H1 (cell line): Measurements from ENCODE around the gene NKAIN2. TPM values are rescaled to one million over a fixed set of nuclear protein-coding genes. Genes with fewer than 3 reads are reported as not detected.

Source experiments
- CTCF ChIA-PET: fragments of 300-600 bp; sonication (Branson Sonifier 250); formaldehyde crosslinking; loops from one replicate; lab custom pipeline; 2021; ENCODE audit not compliant: partially characterized antibody; lab: Charles Lee
- POLR2A ChIA-PET: fragments of 300-600 bp; sonication (Branson Sonifier 250); formaldehyde crosslinking; loops from one replicate; lab custom pipeline; 2021; ENCODE audit warnings: inconsistent platforms; ENCODE audit not compliant: partially characterized antibody; lab: Charles Lee
- DNase-seq, 2 experiments: peaks; one replicate each; pipeline versions ENCODE4 v3.0.0 to v3.0.0-alpha.2; 2010 to 2022; ENCODE audit warnings: low spot score in 2 of 2, low read depth in 1 of 2, mixed read lengths in 1 of 2
- FAIRE-seq: peaks from 2 replicates; lab custom pipeline; 2011; peaks lifted over from hg19 to GRCh38; lab: Jason Lieb, UNC
- H2AFZ ChIP-seq: 2 replicates; pipeline ENCODE4 v1.8.1; 2012; ENCODE audit warnings: low read length, inconsistent platforms
- H2AK5ac ChIP-seq: 2 replicates; pipeline ENCODE4 v1.6.1; 2013; ENCODE audit warnings: low read depth, low read length
- H2BK120ac ChIP-seq: replicated peaks from 2 replicates; pipeline ENCODE3; 2013; ENCODE audit warnings: low read depth, low read length, inconsistent platforms
- H2BK12ac ChIP-seq: 2 replicates; pipeline ENCODE4 v1.6.1; 2013; ENCODE audit warnings: low read depth, low read length
- H2BK15ac ChIP-seq: 2 replicates; pipeline ENCODE4 v1.6.1; 2013; ENCODE audit warnings: low read length
- H2BK20ac ChIP-seq: 2 replicates; pipeline ENCODE4 v1.6.1; 2013; ENCODE audit warnings: low read length
- H2BK5ac ChIP-seq: 2 replicates; pipeline ENCODE4 v1.6.1; 2013; ENCODE audit warnings: low read depth, low read length
- H3K14ac ChIP-seq: 2 replicates; pipeline ENCODE4 v1.6.1; 2013; ENCODE audit warnings: inconsistent platforms; ENCODE audit not compliant: insufficient read length
- H3K18ac ChIP-seq: 2 replicates; pipeline ENCODE4 v1.6.1; 2013; ENCODE audit warnings: low read length; ENCODE audit errors: extremely low read depth
- H3K23ac ChIP-seq: 2 replicates; pipeline ENCODE4 v1.6.1; 2013; ENCODE audit warnings: inconsistent platforms; ENCODE audit not compliant: insufficient read length
- H3K23me2 ChIP-seq: 2 replicates; pipeline ENCODE4 v1.6.1; 2013; ENCODE audit warnings: low read depth, low read length
- H3K27ac ChIP-seq: 2 replicates; pipeline ENCODE4 v1.6.1; 2011; ENCODE audit warnings: low read depth, low read length, inconsistent platforms
- H3K27me3 ChIP-seq, 4 experiments: replicated peaks in 1 of 4; 1 replicate in 1 of 4; 2 replicates in 3 of 4; pipeline versions ENCODE4 v1.6.1 to v1.8.1; 2011 to 2013; ENCODE audit warnings: low read length in 3 of 4, mild to moderate bottlenecking in 3 of 4, inconsistent platforms in 2 of 4, mixed read lengths in 2 of 4, moderate library complexity in 1 of 4; ENCODE audit not compliant: control insufficient read depth in 3 of 4, insufficient read depth in 3 of 4; ENCODE audit errors: extremely low read depth in 1 of 4
- H3K36me3 ChIP-seq, 4 experiments: 2 replicates each; pipeline versions ENCODE4 v1.6.1 to v1.8.1; 2011 to 2013; ENCODE audit warnings: mild to moderate bottlenecking in 4 of 4, low read length in 3 of 4, moderate library complexity in 2 of 4, control low read depth in 1 of 4, inconsistent platforms in 1 of 4; ENCODE audit not compliant: insufficient read depth in 4 of 4, control insufficient read depth in 2 of 4
- H3K4ac ChIP-seq: replicated peaks from 2 replicates; pipeline ENCODE3; 2013; ENCODE audit warnings: low read length, low read depth, mixed read lengths, inconsistent platforms; ENCODE audit not compliant: insufficient read length
- H3K4me1 ChIP-seq, 4 experiments: replicated peaks in 1 of 4; 1 replicate in 1 of 4; 2 replicates in 3 of 4; pipeline versions ENCODE4 v1.6.1 to v1.8.1; 2011 to 2013; ENCODE audit warnings: low read length in 3 of 4, inconsistent platforms in 2 of 4, mixed read lengths in 1 of 4; ENCODE audit not compliant: insufficient read depth in 4 of 4, control insufficient read depth in 3 of 4
- H3K4me2 ChIP-seq, 2 experiments: 2 replicates each; pipeline versions ENCODE4 v1.6.1 to v1.8.1; 2011 to 2013; ENCODE audit warnings: low read depth in 2 of 2, low read length in 2 of 2, control low read depth in 1 of 2, inconsistent platforms in 1 of 2, mild to moderate bottlenecking in 1 of 2; ENCODE audit not compliant: insufficient read depth in 1 of 2
- H3K4me3 ChIP-seq, 4 experiments: fragments of 200-600, 300-600 bp in 1 of 4; sonication (generic), shearing (Covaris generic), sonication (Bioruptor Twin) in 1 of 4; 2 replicates each; pipeline versions ENCODE4 v1.5.1 to v1.8.1; 2011 to 2016; ENCODE audit warnings: low read length in 4 of 4, low read depth in 3 of 4, control low read depth in 2 of 4, inconsistent platforms in 2 of 4, mild to moderate bottlenecking in 2 of 4, mixed read lengths in 1 of 4, moderate library complexity in 1 of 4; ENCODE audit not compliant: insufficient read depth in 2 of 4; ENCODE audit errors: extremely low read depth in 1 of 4
- H3K56ac ChIP-seq: replicated peaks from 2 replicates; pipeline ENCODE3; 2013; ENCODE audit warnings: low read depth, mild to moderate bottlenecking, mixed read lengths, low read length, inconsistent platforms; ENCODE audit not compliant: insufficient read length
- H3K79me1 ChIP-seq: 2 replicates; pipeline ENCODE4 v1.6.1; 2013; ENCODE audit warnings: low read depth, low read length, control low read depth
- H3K79me2 ChIP-seq, 2 experiments: 2 replicates each; pipeline versions ENCODE4 v1.6.1 to v1.8.1; 2012 to 2013; ENCODE audit warnings: low read length in 2 of 2, mild to moderate bottlenecking in 2 of 2, inconsistent platforms in 1 of 2; ENCODE audit not compliant: insufficient read depth in 2 of 2, control insufficient read depth in 1 of 2
- H3K9ac ChIP-seq, 4 experiments: replicated peaks in 1 of 4; 1 replicate in 1 of 4; 2 replicates in 3 of 4; pipeline versions ENCODE4 v1.6.1 to v1.8.1; 2011 to 2013; ENCODE audit warnings: low read depth in 3 of 4, low read length in 3 of 4, control low read depth in 2 of 4, mild to moderate bottlenecking in 2 of 4, moderate library complexity in 2 of 4, inconsistent platforms in 1 of 4; ENCODE audit errors: extremely low read depth in 1 of 4
- H3K9me3 ChIP-seq, 2 experiments: 2 replicates each; pipeline versions ENCODE4 v1.6.1 to v1.8.1; 2012 to 2013; ENCODE audit warnings: mild to moderate bottlenecking in 2 of 2, moderate library complexity in 2 of 2, control low read depth in 1 of 2, inconsistent platforms in 1 of 2, low read depth in 1 of 2, low read length in 1 of 2, mixed read lengths in 1 of 2; ENCODE audit not compliant: insufficient read depth in 2 of 2
- H4K20me1 ChIP-seq, 2 experiments: replicated peaks in 1 of 2; 2 replicates each; pipeline versions ENCODE3 to v1.8.1; 2011 to 2013; ENCODE audit warnings: inconsistent platforms in 2 of 2, low read length in 2 of 2, mild to moderate bottlenecking in 1 of 2; ENCODE audit not compliant: insufficient read depth in 2 of 2, control insufficient read depth in 1 of 2
- H4K5ac ChIP-seq: 2 replicates; pipeline ENCODE4 v1.6.1; 2013; ENCODE audit warnings: low read length, low read depth, mixed read lengths, inconsistent platforms; ENCODE audit not compliant: insufficient read length
- H4K8ac ChIP-seq: 2 replicates; pipeline ENCODE4 v1.8.0; 2013; ENCODE audit warnings: mild to moderate bottlenecking, moderate library complexity, low read length, inconsistent platforms; ENCODE audit not compliant: insufficient read depth; ENCODE audit errors: extremely low read depth
- H4K91ac ChIP-seq: replicated peaks from 2 replicates; pipeline ENCODE3; 2013; ENCODE audit warnings: low read length, mixed read lengths, inconsistent platforms; ENCODE audit not compliant: insufficient read length
- BCL11A ChIP-seq, 2 experiments: IDR thresholded peaks; one replicate each; pipeline ENCODE4 v1.6.1; 2011; ENCODE audit warnings: low read depth in 2 of 2, low read length in 2 of 2, mild to moderate bottlenecking in 2 of 2
- CBX8 ChIP-seq: fragments of 300-800, 300-1000 bp; sonication (generic); IDR thresholded peaks from 2 replicates; pipeline ENCODE4 v1.7.1; 2016; ENCODE audit warnings: low read depth, low read length, borderline replicate concordance
- CEBPB ChIP-seq: IDR thresholded peaks from 2 replicates; pipeline ENCODE4 v1.6.1; 2012; ENCODE audit warnings: low read depth, low read length
- EZH2 ChIP-seq: fragments of 200-600 bp; sonication (generic); IDR thresholded peaks from 2 replicates; pipeline ENCODE4 v1.7.1; 2012; ENCODE audit warnings: low read depth, mild to moderate bottlenecking, moderate library complexity, low read length, inconsistent platforms; ENCODE audit not compliant: severe bottlenecking
- KDM5A ChIP-seq: fragments of 200-600 bp; IDR thresholded peaks from 2 replicates; pipeline ENCODE4 v1.7.1; 2012; ENCODE audit warnings: mild to moderate bottlenecking, low read length, inconsistent platforms, mixed read lengths
- PHF8 ChIP-seq: fragments of 200-600 bp; sonication (generic); conservative IDR thresholded peaks from 2 replicates; pipeline ENCODE4 v1.7.1; 2012; ENCODE audit warnings: low read depth, mild to moderate bottlenecking, inconsistent platforms, low read length, moderate library complexity
- POU5F1 ChIP-seq: IDR thresholded peaks from 2 replicates; pipeline ENCODE4 v1.6.1; 2011; ENCODE audit warnings: low read depth, mild to moderate bottlenecking, low read length, moderate library complexity
- RFX5 ChIP-seq: IDR thresholded peaks from 2 replicates; pipeline ENCODE4 v1.6.1; 2011; ENCODE audit warnings: low read depth, low read length, improper control_type of control experiment, borderline replicate concordance
- RXRA ChIP-seq: IDR thresholded peaks from 2 replicates; pipeline ENCODE4 v1.6.1; 2011; ENCODE audit warnings: low read depth, mild to moderate bottlenecking, low read length, moderate library complexity; ENCODE audit not compliant: insufficient read depth
- SAP30 ChIP-seq: fragments of 300-600 bp; sonication (generic); IDR thresholded peaks from 2 replicates; pipeline ENCODE4 v1.7.1; 2012; ENCODE audit warnings: low read length, moderate library complexity, mild to moderate bottlenecking, inconsistent platforms; ENCODE audit not compliant: insufficient read depth, insufficient replicate concordance
- TAF7 ChIP-seq: optimal IDR thresholded peaks from 2 replicates; pipeline ENCODE3; 2011; ENCODE audit warnings: low read depth, mild to moderate bottlenecking, inconsistent platforms, low read length, moderate library complexity, borderline replicate concordance
- WGBS, 2 experiments: shearing (Covaris generic) in 1 of 2; methylation state at CpG; one replicate each; pipeline versions ENCODE4 v1.1.6 to v1.1.7; 2013 to 2015; ENCODE audit warnings: low lambda C conversion rate in 2 of 2, mixed read lengths in 2 of 2, inconsistent platforms in 1 of 2, low coverage in 1 of 2, missing lambda C conversion rate in 1 of 2; ENCODE audit not compliant: insufficient replicate concordance in 2 of 2, insufficient coverage in 1 of 2, insufficient read length in 1 of 2; ENCODE audit errors: extremely low coverage in 1 of 2, missing lambda C conversion rate in 1 of 2; 5-methylcytosine and 5-hydroxymethylcytosine counted together
- polyA plus RNA-seq, 7 experiments: library from polyadenylated mRNA; depleted of rRNA in 3 of 7; stranded (reverse) in 5 of 7; unstranded in 2 of 7; fragments of >200 nt in 5 of 7; fragments of 200-250 nt in 2 of 7; gene quantifications; 1 replicate in 5 of 7; 2 replicates in 1 of 7; 4 replicates in 1 of 7; pipeline versions ENCODE4 v1.2.1 to v1.2.3, GENCODE V29; 2011 to 2013; ENCODE audit warnings: missing spikeins in 2 of 7, mixed read lengths in 2 of 7
- total RNA-seq: library from RNA; stranded (reverse); fragmentation: NEBNext Ultra II Directional; extraction: Animal tissue kit (Norgen Biotek cat#: 25700); gene quantifications from 2 replicates; pipeline ENCODE4 v1.2.1, GENCODE V29; 2021

The NKAIN2 gene
- total and polyA plus RNA-seq, 2 of the 8 experiments (the other 6 are each of a cell fraction or from before 2014, with no cell fraction given), result 0.20 to 0.34 TPM

DNA sequence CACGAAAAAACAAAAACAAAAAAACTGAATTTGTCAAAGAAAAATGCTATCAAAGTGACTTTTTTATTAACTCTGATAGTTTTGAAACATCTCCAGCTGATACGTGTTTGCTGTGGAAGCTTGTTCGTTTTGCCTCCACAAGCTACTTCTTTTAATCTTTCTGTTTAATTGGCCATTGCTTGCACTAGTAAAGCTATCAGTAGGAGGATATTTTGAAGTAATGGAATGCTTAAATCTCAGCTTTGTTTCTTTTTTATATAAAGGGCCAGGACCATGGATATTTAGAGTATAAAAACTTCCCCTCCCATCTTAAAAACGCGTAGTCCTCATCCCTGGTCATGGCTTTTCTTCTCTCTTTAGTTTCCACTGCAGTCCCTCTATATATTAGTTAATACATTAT is 344.0 kb downstream of the NKAIN2 start:
- no peak overlapping the region for H3K23ac ChIP-seq
- no peak overlapping the region for H2BK5ac ChIP-seq
- H3K79me2 ChIP-seq, result no peaks in the 10 kb centered on the region
- no peak overlapping the region for H2AK5ac ChIP-seq
- H2BK12ac ChIP-seq, result no peak overlapping the region
- CTCF ChIA-PET, result interaction anchor here (0.6 kb wide), 2 partner anchors 8 to 33 kb away, joined by 3 to 4 read pairs; no protein-coding TSS in a partner anchor
- H3K9me3 ChIP-seq, result no peaks in the 10 kb centered on the region
- no peaks in the 10 kb centered on the region for H3K27me3 ChIP-seq
- peaks cover 0 to 4% (median 0%) of the 10 kb centered on the region in 4 experiments; a peak in 1 of 7 replicates for H3K4me1 ChIP-seq
- no peak overlapping the region for H4K8ac ChIP-seq
- H2BK120ac ChIP-seq, result no peak overlapping the region
- H3K79me1 ChIP-seq, result no peaks in the 10 kb centered on the region
- H4K91ac ChIP-seq, result no peak overlapping the region
- FAIRE-seq (no peak), DNase-seq (no peak)
- H4K20me1 ChIP-seq, result no peaks in the 10 kb centered on the region
- no peak overlapping the region for H2BK15ac ChIP-seq
- H3K18ac ChIP-seq, result no peak overlapping the region
- no peaks in the 10 kb centered on the region for H3K36me3 ChIP-seq
- no peak overlapping the region for H3K9ac ChIP-seq
- 72% methylated on average over 5 of the region's 5 CpGs; no CpG with 5 or more reads in 1 of the 2 experiments for WGBS, 2 experiments
- H2AFZ ChIP-seq, result no peak overlapping the region
- no peaks in the 10 kb centered on the region for H3K23me2 ChIP-seq
- no peak overlapping the region for H3K4me2 ChIP-seq
- POLR2A ChIA-PET, result interaction anchor here (0.7 kb wide), 1 partner anchor 12 kb away, joined by 3 read pairs; no protein-coding TSS in a partner anchor
- H2BK20ac ChIP-seq, result no peak overlapping the region
- no peak for TF ChIP-seq CEBPB
- TF ChIP-seq BCL11A (IDR thresholded peaks at IDR 0.05; ENCODE audit: low read depth in 2 of 2, low read length in 2 of 2), result no peak
- no peak for TF ChIP-seq CBX8
- TF ChIP-seq RXRA, result no peak
- TF ChIP-seq RFX5, result no peak
- no peak for TF ChIP-seq KDM5A
- TF ChIP-seq EZH2, result no peak
- TF ChIP-seq POU5F1, result no peak
- TF ChIP-seq SAP30, result no peak
- TF ChIP-seq PHF8, result no peak
- TF ChIP-seq TAF7, result no peak
- no peak overlapping the region for H3K27ac ChIP-seq
- no peak overlapping the region for H3K14ac ChIP-seq
- no peak overlapping the region for H3K4me3 ChIP-seq
- no peak overlapping the region for H3K56ac ChIP-seq
- no peak overlapping the region for H4K5ac ChIP-seq
- no peak overlapping the region for H3K4ac ChIP-seq
